GM23338 (cell line): Measurements from ENCODE around the gene AGAP1. TPM values are rescaled to one million over a fixed set of nuclear protein-coding genes. Genes with fewer than 3 reads are reported as not detected.

Experiments
- ATAC-seq: fragments of 200-7000 bp; cut with Tn5 transposase; 3 replicates; pipeline ENCODE4 v1.9.1; 2020
- DNase-seq: peaks from one replicate; pipeline ENCODE4 v3.0.0-alpha.2; 2015; ENCODE audit warnings: low spot score
- H2AFZ ChIP-seq: fragments of 200-600 bp; sonication (generic); 2 replicates; pipeline ENCODE4 v1.8.0; 2016; ENCODE audit warnings: antibody characterized with exemption, mild to moderate bottlenecking, moderate library complexity
- H3F3A ChIP-seq: fragments of 200-600 bp; sonication (generic); replicated peaks from 2 replicates; pipeline ENCODE4 v1.8.0; 2017; ENCODE audit warnings: antibody characterized with exemption, mixed run types, low read depth
- H3K27ac ChIP-seq: fragments of 200-600 bp; sonication (generic); 2 replicates; pipeline ENCODE4 v1.6.1; 2016; ENCODE audit warnings: low read depth
- H3K27me3 ChIP-seq: fragments of 200-600 bp; sonication (generic); 2 replicates; pipeline ENCODE4 v1.8.0; 2016; ENCODE audit warnings: mild to moderate bottlenecking, mixed run types, moderate library complexity; ENCODE audit not compliant: insufficient read depth
- H3K36me3 ChIP-seq: fragments of 200-600 bp; sonication (generic); 2 replicates; pipeline ENCODE4 v1.8.0; 2016; ENCODE audit warnings: mild to moderate bottlenecking; ENCODE audit not compliant: insufficient read depth
- H3K4me1 ChIP-seq: fragments of 200-600 bp; sonication (generic); 2 replicates; pipeline ENCODE4 v1.8.0; 2016; ENCODE audit warnings: mild to moderate bottlenecking, moderate library complexity; ENCODE audit not compliant: insufficient read depth
- H3K4me2 ChIP-seq: fragments of 200-600 bp; sonication (generic); 2 replicates; pipeline ENCODE4 v1.7.1; 2017; ENCODE audit warnings: mixed run types
- H3K4me3 ChIP-seq: fragments of 200-600 bp; sonication (generic); 2 replicates; pipeline ENCODE4 v1.6.1; 2016; ENCODE audit warnings: mixed run types
- H3K79me2 ChIP-seq: fragments of 200-600 bp; sonication (generic); replicated peaks from 2 replicates; pipeline ENCODE4 v1.8.0; 2017; ENCODE audit warnings: mild to moderate bottlenecking; ENCODE audit not compliant: insufficient read depth
- H3K9me2 ChIP-seq: fragments of 200-600 bp; sonication (generic); 2 replicates; pipeline ENCODE4 v1.8.0; 2017; ENCODE audit not compliant: insufficient read depth
- H4K20me1 ChIP-seq: fragments of 200-600 bp; sonication (generic); replicated peaks from 2 replicates; pipeline ENCODE4 v1.8.0; 2017; ENCODE audit warnings: mild to moderate bottlenecking; ENCODE audit not compliant: insufficient read depth
- H3K27ac Mint-ChIP-seq: 2 replicates; pipeline ENCODE4 v1.8.0; 2020; ENCODE audit warnings: inconsistent platforms, mild to moderate bottlenecking, moderate library complexity, mixed read lengths
- H3K27me3 Mint-ChIP-seq: 3 replicates; pipeline ENCODE4 v1.8.0; 2022; ENCODE audit warnings: low read depth, mild to moderate bottlenecking, moderate library complexity, mixed read lengths, inconsistent platforms; ENCODE audit not compliant: insufficient read depth, poor library complexity
- H3K36me3 Mint-ChIP-seq: 3 replicates; pipeline ENCODE4 v1.8.0; 2021; ENCODE audit warnings: low read depth, mild to moderate bottlenecking, inconsistent platforms, moderate library complexity, mixed read lengths
- H3K4me1 Mint-ChIP-seq: 3 replicates; pipeline ENCODE4 v1.8.0; 2020; ENCODE audit warnings: mild to moderate bottlenecking, inconsistent platforms, mixed read lengths
- H3K4me3 Mint-ChIP-seq: 3 replicates; pipeline ENCODE4 v1.8.0; 2021; ENCODE audit warnings: moderate library complexity, mild to moderate bottlenecking, inconsistent platforms, mixed read lengths
- H3K9me3 Mint-ChIP-seq: 3 replicates; pipeline ENCODE4 v1.8.0; 2020; ENCODE audit warnings: moderate library complexity, mild to moderate bottlenecking, inconsistent platforms, mixed read lengths
- CREB1 ChIP-seq: fragments of 250-450 bp; sonication (Bioruptor Pico); IDR thresholded peaks from 2 replicates; pipeline ENCODE4 v1.5.0; 2020; ENCODE audit warnings: low read depth, mild to moderate bottlenecking, moderate library complexity
- POLR2AphosphoS5 ChIP-seq: IDR thresholded peaks from 2 replicates; pipeline ENCODE4 v1.6.1; 2016; ENCODE audit warnings: antibody characterized with exemption, low read depth
- ZNF331 ChIP-seq: fragments of 250-450 bp; sonication (Bioruptor Pico); IDR thresholded peaks from 2 replicates; pipeline ENCODE4 v1.5.0; 2020; ENCODE audit warnings: low read depth, mild to moderate bottlenecking, moderate library complexity
- polyA plus RNA-seq: library from polyadenylated mRNA; unstranded; fragments of >200 nt; fragmentation: Nextera tagmentation; extraction: Ambion mirVana; gene quantifications from 2 replicates; pipeline ENCODE4 v1.2.1, GENCODE V29; 2016
- total RNA-seq: library from RNA; depleted of rRNA; stranded (reverse); fragments of >200 nt; shearing (Covaris generic); gene quantifications from 2 replicates; pipeline ENCODE4 v1.2.3, GENCODE V29; 2014
- TF ChIP-seq, protein P1 (sequence below): fragments of 250-450 bp; sonication (Bioruptor Pico); IDR thresholded peaks from 2 replicates; pipeline ENCODE4 v1.5.0; 2020; ENCODE audit warnings: mild to moderate bottlenecking, moderate library complexity
- TF ChIP-seq, protein P2 (sequence below): IDR thresholded peaks from one replicate; pipeline ENCODE4 v1.6.1; 2018; ENCODE audit warnings: antibody characterized with exemption; ENCODE audit not compliant: unreplicated experiment
- TF ChIP-seq, protein P3 (sequence below), 2 experiments: fragments of 200-600 bp in 1 of 2; sonication (generic) in 1 of 2; conservative IDR thresholded peaks; 2 replicates each; pipeline versions ENCODE4 v1.5.1 to v1.6.1; 2016 to 2017; ENCODE audit warnings: antibody characterized with exemption in 2 of 2, low read depth in 2 of 2, mild to moderate bottlenecking in 2 of 2, moderate library complexity in 1 of 2

Gene AGAP1
- total and polyA plus RNA-seq, 2 experiments from 2014 or later = 13.3 to 27.9 TPM

DNA sequence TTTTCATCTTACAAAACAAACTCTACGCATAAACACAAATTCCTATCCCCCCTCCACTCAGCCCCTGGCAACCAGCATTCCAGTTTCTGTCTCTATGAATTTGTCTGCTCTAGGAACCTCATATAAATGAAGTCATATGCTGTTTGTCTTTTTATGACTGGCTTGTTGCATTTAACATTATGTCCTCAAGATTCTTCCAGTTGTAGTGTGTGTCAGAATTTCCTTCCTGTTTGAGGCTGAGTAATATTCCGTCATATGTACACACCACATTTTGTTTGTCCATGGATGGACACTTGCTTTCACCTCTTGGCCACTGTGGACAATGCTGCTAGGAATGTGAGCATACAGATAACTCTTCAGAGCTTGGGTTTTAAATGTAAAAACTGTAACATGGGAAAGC, 402.2 kb downstream of the AGAP1 start (continued):
- TF ChIP-seq, protein P1, sequence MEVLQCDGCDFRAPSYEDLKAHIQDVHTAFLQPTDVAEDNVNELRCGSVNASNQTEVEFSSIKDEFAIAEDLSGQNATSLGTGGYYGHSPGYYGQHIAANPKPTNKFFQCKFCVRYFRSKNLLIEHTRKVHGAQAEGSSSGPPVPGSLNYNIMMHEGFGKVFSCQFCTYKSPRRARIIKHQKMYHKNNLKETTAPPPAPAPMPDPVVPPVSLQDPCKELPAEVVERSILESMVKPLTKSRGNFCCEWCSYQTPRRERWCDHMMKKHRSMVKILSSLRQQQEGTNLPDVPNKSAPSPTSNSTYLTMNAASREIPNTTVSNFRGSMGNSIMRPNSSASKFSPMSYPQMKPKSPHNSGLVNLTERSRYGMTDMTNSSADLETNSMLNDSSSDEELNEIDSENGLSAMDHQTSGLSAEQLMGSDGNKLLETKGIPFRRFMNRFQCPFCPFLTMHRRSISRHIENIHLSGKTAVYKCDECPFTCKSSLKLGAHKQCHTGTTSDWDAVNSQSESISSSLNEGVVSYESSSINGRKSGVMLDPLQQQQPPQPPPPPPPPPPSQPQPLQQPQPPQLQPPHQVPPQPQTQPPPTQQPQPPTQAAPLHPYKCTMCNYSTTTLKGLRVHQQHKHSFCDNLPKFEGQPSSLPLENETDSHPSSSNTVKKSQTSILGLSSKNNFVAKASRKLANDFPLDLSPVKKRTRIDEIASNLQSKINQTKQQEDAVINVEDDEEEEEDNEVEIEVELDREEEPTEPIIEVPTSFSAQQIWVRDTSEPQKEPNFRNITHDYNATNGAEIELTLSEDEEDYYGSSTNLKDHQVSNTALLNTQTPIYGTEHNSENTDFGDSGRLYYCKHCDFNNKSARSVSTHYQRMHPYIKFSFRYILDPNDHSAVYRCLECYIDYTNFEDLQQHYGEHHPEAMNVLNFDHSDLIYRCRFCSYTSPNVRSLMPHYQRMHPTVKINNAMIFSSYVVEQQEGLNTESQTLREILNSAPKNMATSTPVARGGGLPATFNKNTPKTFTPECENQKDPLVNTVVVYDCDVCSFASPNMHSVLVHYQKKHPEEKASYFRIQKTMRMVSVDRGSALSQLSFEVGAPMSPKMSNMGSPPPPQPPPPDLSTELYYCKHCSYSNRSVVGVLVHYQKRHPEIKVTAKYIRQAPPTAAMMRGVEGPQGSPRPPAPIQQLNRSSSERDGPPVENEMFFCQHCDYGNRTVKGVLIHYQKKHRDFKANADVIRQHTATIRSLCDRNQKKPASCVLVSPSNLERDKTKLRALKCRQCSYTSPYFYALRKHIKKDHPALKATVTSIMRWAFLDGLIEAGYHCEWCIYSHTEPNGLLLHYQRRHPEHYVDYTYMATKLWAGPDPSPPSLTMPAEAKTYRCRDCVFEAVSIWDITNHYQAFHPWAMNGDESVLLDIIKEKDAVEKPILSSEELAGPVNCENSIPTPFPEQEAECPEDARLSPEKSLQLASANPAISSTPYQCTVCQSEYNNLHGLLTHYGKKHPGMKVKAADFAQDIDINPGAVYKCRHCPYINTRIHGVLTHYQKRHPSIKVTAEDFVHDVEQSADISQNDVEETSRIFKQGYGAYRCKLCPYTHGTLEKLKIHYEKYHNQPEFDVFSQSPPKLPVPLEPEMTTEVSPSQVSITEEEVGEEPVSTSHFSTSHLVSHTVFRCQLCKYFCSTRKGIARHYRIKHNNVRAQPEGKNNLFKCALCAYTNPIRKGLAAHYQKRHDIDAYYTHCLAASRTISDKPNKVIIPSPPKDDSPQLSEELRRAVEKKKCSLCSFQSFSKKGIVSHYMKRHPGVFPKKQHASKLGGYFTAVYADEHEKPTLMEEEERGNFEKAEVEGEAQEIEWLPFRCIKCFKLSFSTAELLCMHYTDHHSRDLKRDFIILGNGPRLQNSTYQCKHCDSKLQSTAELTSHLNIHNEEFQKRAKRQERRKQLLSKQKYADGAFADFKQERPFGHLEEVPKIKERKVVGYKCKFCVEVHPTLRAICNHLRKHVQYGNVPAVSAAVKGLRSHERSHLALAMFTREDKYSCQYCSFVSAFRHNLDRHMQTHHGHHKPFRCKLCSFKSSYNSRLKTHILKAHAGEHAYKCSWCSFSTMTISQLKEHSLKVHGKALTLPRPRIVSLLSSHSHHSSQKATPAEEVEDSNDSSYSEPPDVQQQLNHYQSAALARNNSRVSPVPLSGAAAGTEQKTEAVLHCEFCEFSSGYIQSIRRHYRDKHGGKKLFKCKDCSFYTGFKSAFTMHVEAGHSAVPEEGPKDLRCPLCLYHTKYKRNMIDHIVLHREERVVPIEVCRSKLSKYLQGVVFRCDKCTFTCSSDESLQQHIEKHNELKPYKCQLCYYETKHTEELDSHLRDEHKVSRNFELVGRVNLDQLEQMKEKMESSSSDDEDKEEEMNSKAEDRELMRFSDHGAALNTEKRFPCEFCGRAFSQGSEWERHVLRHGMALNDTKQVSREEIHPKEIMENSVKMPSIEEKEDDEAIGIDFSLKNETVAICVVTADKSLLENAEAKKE (CRISPR knock-in tag) = no peak

DNA sequence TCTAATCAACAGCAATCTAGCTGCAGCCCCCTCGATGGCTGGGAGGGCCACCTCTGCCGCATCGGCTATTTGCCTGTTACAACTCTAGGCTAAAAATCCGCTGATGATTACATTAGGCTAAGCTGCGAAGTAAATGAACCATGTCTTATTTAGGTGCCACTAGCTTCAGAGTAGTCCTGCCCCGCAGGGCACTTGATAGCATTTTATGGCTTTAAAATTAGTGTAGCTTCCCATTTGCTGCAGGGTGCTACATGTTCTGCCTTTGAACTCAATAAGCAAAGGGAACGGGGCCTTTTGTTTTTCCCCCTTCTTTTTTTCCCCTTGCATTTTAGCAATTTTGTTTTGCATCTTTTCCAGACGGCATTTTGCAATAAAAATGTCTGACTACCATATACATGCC, 404.1 kb downstream of the AGAP1 start:
- H3K27ac Mint-ChIP-seq = no peak overlapping the region
- Histone ChIP-seq H3K36me3 (no peaks in the 10 kb centered on the region), H4K20me1 (no peaks in the 10 kb centered on the region; the same call in 1 of the 2 replicates), H3F3A (no peaks in the 10 kb centered on the region), H3K27ac (no peak overlapping the region), H3K79me2 (no peaks in the 10 kb centered on the region), H3K27me3 (no peaks in the 10 kb centered on the region), H3K4me2 (no peak overlapping the region), H3K4me1 (no peaks in the 10 kb centered on the region), H3K9me2 (peaks cover 2% of the 10 kb centered on the region; the same call in 1 of the 2 replicates), H2AFZ (no peak overlapping the region), H3K4me3 (no peak overlapping the region)
- no peaks in the 10 kb centered on the region for H3K9me3 Mint-ChIP-seq
- no peak for ATAC-seq
- H3K36me3 Mint-ChIP-seq = peaks cover 15% of the 10 kb centered on the region
- H3K27me3 Mint-ChIP-seq = peaks cover 3% of the 10 kb centered on the region
- H3K4me3 Mint-ChIP-seq = no peak overlapping the region
- H3K4me1 Mint-ChIP-seq = no peaks in the 10 kb centered on the region
- DNase-seq = no peak
- TF ChIP-seq POLR2AphosphoS5 = no peak
- TF ChIP-seq ZNF331 (CRISPR knock-in tag) = no peak
- TF ChIP-seq, protein P2, sequence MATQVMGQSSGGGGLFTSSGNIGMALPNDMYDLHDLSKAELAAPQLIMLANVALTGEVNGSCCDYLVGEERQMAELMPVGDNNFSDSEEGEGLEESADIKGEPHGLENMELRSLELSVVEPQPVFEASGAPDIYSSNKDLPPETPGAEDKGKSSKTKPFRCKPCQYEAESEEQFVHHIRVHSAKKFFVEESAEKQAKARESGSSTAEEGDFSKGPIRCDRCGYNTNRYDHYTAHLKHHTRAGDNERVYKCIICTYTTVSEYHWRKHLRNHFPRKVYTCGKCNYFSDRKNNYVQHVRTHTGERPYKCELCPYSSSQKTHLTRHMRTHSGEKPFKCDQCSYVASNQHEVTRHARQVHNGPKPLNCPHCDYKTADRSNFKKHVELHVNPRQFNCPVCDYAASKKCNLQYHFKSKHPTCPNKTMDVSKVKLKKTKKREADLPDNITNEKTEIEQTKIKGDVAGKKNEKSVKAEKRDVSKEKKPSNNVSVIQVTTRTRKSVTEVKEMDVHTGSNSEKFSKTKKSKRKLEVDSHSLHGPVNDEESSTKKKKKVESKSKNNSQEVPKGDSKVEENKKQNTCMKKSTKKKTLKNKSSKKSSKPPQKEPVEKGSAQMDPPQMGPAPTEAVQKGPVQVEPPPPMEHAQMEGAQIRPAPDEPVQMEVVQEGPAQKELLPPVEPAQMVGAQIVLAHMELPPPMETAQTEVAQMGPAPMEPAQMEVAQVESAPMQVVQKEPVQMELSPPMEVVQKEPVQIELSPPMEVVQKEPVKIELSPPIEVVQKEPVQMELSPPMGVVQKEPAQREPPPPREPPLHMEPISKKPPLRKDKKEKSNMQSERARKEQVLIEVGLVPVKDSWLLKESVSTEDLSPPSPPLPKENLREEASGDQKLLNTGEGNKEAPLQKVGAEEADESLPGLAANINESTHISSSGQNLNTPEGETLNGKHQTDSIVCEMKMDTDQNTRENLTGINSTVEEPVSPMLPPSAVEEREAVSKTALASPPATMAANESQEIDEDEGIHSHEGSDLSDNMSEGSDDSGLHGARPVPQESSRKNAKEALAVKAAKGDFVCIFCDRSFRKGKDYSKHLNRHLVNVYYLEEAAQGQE = no peak
- TF ChIP-seq CREB1 (CRISPR knock-in tag) = no peak
- TF ChIP-seq, protein P3, sequence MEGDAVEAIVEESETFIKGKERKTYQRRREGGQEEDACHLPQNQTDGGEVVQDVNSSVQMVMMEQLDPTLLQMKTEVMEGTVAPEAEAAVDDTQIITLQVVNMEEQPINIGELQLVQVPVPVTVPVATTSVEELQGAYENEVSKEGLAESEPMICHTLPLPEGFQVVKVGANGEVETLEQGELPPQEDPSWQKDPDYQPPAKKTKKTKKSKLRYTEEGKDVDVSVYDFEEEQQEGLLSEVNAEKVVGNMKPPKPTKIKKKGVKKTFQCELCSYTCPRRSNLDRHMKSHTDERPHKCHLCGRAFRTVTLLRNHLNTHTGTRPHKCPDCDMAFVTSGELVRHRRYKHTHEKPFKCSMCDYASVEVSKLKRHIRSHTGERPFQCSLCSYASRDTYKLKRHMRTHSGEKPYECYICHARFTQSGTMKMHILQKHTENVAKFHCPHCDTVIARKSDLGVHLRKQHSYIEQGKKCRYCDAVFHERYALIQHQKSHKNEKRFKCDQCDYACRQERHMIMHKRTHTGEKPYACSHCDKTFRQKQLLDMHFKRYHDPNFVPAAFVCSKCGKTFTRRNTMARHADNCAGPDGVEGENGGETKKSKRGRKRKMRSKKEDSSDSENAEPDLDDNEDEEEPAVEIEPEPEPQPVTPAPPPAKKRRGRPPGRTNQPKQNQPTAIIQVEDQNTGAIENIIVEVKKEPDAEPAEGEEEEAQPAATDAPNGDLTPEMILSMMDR (conservative IDR thresholded peaks at IDR 0.05; ENCODE audit: low read depth in 2 of 2) = no peak
